Activated T-cell treated with anti-CD3 and anti-CD28 coated beads for 48 hours (primary cell): Measurements from ENCODE around the gene MCF2L2.
A peak's percentile ranks its signal among the peaks of the same experiment; 100 is the strongest.

Experiments
- DNase-seq: peaks from one replicate; pipeline ENCODE4 v3.0.0-alpha.2; 2020; ENCODE audit warnings: low read depth

MCF2L2 gene

GRCh38 chr3:183163563-183163962, 264.9 kb downstream of the MCF2L2 start:
- DNase-seq: no peak

GRCh38 chr3:183161552-183162336, 266.7 kb downstream of the MCF2L2 start:
- no peak for DNase-seq

DNA sequence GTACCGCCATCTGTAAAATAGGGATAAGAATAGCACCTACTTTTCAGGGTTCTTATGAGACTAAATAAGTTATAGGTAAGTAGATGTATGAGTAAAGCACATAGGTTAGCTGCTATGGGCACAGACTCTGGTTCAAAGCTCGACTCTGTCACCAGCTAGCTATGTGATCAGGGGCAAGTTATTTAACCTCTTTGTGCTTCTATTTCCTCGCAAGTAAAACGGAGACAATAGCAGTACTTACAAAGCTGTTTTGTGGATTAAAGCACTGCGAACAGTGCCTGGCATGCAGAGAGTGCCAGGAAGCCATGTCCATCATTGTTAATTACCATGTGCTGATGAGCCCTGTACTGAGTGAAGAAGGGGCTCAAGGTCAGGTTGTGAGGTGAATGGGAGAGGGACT, 267.8 kb downstream of the MCF2L2 start:
- DNase-seq: no peak

DNA sequence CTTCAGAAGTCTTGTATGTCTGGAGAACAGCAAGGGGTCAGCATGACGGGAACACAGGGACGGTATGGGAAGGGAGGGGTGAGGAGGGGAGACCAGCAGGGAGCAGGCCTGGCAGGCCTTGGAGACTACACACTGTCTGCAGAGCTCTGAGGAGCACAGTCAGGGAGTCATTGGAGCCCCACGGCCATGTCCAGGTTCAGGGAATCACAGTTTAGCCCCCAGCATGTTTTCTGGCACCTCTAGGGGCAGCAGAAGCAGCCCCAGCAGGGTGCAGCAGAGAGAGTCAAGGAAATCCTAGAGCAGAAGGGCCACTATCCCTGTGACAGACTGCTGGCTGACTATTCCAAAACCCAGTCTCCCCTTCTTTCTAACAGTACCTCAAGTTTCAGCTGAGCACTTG, 269.1 kb downstream of the MCF2L2 start:
- no peak for DNase-seq

DNA sequence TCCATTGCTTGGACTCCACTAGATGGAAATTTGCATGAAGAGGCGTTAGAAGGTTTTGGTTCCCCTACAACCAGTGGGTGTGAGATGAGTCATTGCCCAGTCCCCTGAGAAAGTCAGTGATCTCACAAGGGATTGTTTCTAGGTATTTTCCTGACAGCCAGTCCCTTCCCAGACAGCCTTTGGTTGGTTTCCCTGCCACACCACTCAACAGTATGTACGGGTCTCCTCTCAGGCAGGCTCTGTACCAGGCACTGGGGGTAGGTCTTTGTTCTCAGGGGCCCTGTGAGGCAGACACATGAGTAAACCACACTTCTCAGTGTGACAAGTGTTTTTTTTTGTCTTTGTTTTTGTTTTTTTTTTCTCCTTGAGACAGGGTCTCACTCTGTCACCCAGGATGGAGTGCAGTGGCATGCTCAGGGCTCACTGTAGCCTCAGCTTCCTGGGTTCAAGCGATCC, 269.8 kb downstream of the MCF2L2 start:
- DNase-seq: peak; percentile 30

DNA sequence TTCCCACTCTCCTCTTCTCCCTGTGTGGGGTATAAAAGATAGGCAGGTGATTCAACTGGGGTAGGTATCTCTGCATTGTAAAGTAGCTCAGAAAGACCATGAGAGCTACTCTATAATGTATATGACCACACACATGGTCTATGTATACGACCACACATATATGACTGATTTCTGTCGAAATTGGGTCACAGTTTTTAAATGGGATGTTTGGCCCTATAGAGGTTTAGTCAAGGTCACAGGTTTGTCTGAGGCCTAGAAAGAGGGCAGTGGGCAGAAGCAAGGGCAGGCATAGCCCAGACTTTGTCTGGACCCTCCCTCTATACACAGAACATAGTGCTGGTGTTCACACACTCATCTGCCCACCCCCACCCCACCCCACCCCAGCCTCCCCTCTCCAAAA, 270.3 kb downstream of the MCF2L2 start:
- DNase-seq: no peak

DNA sequence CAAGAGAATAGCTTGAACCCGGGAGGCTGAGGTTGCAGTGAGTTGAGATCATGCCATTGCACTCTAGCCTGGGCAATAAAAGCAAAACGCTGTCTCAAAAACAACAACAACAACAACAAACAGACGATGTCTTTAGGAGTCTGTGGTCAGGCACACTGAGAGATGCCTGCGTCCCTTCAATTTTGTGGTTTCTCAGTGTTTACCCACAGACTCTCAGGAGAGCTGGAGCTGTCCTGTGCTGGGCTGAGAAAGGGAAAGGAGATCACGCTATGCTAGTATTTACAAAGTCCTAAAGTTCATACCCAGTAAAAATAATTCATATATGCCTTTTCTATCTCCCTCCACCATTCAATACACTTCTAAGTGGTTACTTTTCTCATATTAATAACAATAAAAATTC, 272.2 kb downstream of the MCF2L2 start:
- DNase-seq: no peak

- no peak for DNase-seq
These were observed 272.9 kb downstream of the MCF2L2 start for GRCh38 chr3:183155499-183155898.

GRCh38 chr3:183153210-183153950, 275.0 kb downstream of the MCF2L2 start:
- DNase-seq: no peak

GRCh38 chr3:183151821-183152351, 276.5 kb downstream of the MCF2L2 start:
- no peak for DNase-seq

DNA sequence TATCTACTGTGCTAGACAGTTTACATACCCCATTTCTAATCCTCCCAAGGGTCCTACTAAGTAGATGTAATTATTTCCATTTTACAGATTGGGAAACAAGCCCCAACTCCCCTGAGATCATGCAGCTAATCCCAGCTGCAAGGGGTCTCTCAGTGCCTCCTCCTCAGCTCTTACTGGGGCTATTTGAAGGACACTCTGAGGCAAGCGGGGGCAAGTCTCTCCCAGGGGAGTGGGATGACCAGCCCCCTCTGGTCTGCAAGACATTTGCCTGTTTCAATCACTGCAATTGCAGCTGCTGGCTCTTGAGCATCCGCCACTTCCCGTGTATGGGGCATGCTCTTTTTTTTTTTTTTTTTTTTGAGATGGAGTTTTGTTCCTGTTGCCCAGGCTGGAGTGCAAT, 277.3 kb downstream of the MCF2L2 start:
- DNase-seq: no peak

- no peak for DNase-seq
These were observed 278.3 kb downstream of the MCF2L2 start for GRCh38 chr3:183149915-183150750.

GRCh38 chr3:183148056-183148455, 280.4 kb downstream of the MCF2L2 start:
- no peak for DNase-seq

DNA sequence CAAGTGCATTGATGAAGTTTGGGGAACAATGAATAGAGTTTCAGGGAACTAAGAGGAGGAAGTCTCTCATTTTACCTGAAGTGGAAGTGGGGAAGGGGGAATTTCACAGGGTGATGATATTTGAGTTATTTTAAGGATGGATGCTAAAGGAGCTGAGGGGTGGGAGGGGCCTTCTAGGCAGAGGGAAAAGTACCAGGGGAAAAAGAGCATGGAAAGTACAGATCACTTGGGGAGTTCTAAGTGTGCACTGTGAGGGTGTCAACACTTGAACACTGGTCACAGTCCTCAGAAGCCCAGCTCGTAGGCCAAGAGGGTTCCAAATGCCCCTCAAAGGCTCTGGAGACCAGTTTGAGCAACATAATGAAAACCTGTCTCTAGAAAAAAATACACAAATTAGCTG, 284.1 kb downstream of the MCF2L2 start:
- DNase-seq: no peak

DNA sequence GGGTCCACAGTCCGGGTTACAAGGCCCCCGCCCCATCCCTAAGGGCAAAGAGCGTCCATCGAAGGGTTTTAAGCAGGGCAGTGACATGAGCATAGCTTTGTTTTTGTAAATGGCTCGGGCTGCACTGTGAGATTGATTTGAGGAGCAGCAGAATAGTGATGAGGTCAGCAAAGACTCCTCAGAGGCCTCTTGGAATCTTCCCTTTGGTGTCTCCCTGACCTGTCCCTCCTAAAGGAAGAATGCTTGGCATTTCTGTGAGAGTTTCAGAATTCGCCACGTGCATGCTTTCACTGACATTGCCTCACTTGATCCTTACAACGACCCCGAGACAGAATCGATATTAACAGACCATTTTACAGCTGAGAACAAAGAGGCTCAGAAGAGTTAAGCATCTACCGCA, 286.2 kb downstream of the MCF2L2 start:
- DNase-seq: no peak

DNA sequence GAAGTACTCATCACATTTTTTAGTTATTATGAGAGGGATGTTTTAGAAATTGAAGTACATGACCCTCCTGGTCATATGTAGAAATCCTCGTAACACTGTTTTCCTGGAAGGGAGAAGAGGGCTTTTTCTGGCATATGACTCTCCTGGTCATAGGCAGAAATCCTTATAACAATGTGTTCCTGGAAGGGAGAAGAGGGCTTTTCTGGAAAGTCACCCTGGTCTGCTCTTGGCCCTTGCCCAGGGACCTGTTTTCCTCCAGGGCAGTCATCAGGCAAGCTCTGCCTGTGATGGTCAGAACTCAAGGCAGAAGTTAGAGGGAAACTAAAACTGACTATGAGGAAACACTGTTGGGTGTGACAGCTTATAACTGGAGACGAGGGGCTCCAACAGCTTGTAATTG, 293.6 kb downstream of the MCF2L2 start:
- no peak for DNase-seq

DNA sequence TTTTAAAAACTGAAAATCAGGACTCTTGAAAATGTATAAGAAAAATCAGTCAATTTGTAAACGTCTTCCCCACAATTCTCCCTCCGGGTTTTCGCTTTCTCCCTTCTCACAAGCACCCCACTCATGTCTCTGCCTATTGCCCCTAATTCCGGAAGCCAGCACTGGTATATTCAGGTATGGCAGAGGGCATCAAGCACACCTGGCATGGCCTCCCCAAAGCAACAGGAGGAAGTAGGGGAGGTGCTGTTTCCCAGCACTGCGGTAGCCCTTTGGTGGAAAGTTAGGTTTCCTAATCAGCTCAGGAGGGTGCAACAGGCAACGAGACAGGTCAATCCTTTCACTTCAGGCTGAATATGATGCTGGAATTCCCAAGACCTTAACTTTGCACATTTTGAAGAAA, 296.0 kb downstream of the MCF2L2 start:
- no peak for DNase-seq

DNA sequence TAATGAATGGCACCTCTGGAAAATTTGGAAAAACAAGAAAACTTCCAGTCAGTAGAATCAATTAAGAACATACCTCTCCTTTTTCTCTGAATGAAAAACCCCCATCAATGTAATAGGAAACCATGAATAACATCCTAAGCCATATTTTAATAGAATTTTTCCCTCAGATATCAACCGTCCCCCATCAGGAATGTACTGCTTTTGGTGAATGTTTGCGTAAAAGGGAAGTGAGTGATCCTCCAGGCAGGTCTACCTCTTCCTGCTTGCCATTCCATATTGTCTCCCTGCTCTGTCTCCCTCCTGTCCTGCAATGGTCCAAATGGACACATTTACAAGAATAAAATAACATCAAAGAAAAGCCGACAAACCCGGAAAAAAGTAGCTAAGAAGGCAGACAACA, 296.7 kb downstream of the MCF2L2 start:
- no peak for DNase-seq

DNA sequence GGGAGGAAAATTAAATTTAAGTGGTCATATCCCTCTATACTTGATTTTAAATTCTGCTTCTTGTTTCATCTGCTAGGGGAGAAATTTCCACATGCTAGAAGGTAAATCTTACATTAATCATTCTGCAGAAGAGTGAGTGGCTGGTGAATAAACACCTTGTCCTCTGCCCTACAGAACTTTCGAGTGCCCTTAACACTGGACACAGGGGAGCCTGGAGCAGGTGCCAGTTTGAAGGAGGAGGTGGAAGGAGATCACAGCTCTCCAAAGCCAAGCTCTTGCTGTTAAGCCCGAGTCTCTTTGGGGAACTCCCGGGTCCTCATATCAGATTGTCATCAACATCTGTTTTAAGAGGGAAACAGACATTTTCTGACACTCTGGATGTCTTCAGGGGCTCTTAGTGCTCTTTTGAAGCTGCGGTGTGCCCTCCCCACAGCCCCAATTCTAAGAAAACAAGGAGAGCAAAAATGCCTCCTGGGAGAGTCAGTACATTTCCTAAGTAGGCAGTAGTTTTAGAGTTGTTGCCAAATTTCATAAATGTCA, 297.2 kb downstream of the MCF2L2 start:
- DNase-seq: no peak

- no peak for DNase-seq
These were observed 299.2 kb downstream of the MCF2L2 start for GRCh38 chr3:183129243-183129642.

- no peak for DNase-seq
These were observed 299.7 kb downstream of the MCF2L2 start for GRCh38 chr3:183128709-183129108.
